Measurements from ENCODE around the gene TPCN1. TPM values are rescaled to one million over a fixed set of nuclear protein-coding genes. Genes with fewer than 3 reads are reported as not detected.

Gene TPCN1
- total RNA-seq, 2 donors from 2014 or later, result 45.1 to 78.4 TPM

DNA sequence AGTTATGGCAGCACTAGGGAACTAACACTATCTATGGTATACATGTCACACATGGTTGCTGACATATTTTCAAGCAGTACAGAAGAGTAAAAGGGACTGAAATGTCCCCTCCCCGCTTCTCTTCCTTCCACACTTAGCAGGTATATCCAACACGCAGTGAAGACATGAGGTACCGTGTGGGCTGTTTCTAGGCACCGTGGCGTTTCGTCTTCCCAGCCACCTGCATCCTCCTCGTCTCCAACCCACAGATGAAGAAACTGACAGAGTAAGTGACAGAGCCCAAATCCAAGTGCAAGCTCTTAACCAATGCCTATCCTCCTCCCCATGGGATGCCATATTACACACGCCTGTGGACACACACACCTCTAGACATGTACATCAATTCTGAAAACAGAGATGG, 81.2 kb downstream of the TPCN1 start:
- DNase-seq (no peak), ATAC-seq (no peak)
- Histone ChIP-seq H3K27ac (no peak overlapping the region), H3K36me3 (replicated peaks in 1 of 2; ENCODE audit: insufficient read depth in 1 of 2, low read depth in 2 of 2) (peaks cover 0 to 11% of the 10 kb centered on the region in 2 donors), H3K4me1 (peaks cover 12% of the 10 kb centered on the region), H3K4me3 (no peak overlapping the region), H3K27me3 (no peaks in the 10 kb centered on the region), H3K9me3 (no peaks in the 10 kb centered on the region)
- intact Hi-C loops (cut with DNase I), result no loop called here
- TF ChIP-seq POLR2A (IDR thresholded peaks at IDR 0.05), result no peak
- TF ChIP-seq, protein P1, sequence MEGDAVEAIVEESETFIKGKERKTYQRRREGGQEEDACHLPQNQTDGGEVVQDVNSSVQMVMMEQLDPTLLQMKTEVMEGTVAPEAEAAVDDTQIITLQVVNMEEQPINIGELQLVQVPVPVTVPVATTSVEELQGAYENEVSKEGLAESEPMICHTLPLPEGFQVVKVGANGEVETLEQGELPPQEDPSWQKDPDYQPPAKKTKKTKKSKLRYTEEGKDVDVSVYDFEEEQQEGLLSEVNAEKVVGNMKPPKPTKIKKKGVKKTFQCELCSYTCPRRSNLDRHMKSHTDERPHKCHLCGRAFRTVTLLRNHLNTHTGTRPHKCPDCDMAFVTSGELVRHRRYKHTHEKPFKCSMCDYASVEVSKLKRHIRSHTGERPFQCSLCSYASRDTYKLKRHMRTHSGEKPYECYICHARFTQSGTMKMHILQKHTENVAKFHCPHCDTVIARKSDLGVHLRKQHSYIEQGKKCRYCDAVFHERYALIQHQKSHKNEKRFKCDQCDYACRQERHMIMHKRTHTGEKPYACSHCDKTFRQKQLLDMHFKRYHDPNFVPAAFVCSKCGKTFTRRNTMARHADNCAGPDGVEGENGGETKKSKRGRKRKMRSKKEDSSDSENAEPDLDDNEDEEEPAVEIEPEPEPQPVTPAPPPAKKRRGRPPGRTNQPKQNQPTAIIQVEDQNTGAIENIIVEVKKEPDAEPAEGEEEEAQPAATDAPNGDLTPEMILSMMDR (IDR thresholded peaks at IDR 0.05), result no peak
- 91 to 92% methylated on average over 8 of the region's 8 CpGs for WGBS, 2 donors

DNA sequence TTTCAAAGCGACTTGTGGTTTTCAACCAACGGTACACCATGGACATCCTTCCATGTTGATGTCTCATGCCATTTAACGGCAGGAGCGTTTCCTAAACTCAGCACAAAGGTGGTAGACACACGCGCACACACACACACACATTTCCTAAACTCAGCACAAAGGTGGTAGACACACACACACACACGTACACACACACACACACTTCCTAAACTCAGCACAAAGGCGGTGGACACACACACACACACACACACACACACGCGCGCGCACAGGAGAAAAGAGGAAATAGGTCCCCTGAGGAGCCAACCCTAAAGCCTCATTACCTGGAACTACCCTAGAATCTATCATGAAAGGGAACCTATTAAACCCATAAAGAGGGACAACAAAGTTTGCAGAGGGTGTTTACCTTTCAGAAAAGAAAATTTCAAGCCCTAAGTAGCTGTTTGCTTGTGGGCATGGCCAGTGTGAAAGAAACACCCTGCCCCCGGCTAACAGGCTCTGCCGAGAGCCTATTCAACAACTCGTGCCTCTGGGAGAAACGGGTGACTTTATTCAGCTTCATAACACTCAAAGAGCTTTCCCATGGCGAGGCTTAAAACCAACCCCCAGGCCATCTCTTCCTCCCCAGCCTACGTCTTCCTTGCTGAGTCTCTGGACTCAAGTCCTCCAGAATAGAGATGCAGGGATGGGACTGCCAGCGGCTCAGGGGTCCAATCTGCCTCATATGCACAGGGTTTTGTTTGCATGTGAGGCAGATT, 81.8 kb downstream of the TPCN1 start:
- no peak for DNase-seq
- ATAC-seq, result no peak
- Histone ChIP-seq H3K27ac (no peak overlapping the region), H3K36me3 (replicated peaks in 1 of 2; ENCODE audit: insufficient read depth in 1 of 2, low read depth in 2 of 2) (peaks cover 0 to 17% of the 10 kb centered on the region in 2 donors), H3K9me3 (no peaks in the 10 kb centered on the region), H3K4me1 (peaks cover 10% of the 10 kb centered on the region), H3K27me3 (no peaks in the 10 kb centered on the region), H3K4me3 (no peak overlapping the region)
- no peak for TF ChIP-seq POLR2A (IDR thresholded peaks at IDR 0.05)
- TF ChIP-seq, protein P1 (IDR thresholded peaks at IDR 0.05), result no peak
- WGBS, 2 donors, result 73 to 84% methylated on average over 19 of the region's 19 CpGs
- intact Hi-C loops (cut with DNase I), result no loop called here

DNA sequence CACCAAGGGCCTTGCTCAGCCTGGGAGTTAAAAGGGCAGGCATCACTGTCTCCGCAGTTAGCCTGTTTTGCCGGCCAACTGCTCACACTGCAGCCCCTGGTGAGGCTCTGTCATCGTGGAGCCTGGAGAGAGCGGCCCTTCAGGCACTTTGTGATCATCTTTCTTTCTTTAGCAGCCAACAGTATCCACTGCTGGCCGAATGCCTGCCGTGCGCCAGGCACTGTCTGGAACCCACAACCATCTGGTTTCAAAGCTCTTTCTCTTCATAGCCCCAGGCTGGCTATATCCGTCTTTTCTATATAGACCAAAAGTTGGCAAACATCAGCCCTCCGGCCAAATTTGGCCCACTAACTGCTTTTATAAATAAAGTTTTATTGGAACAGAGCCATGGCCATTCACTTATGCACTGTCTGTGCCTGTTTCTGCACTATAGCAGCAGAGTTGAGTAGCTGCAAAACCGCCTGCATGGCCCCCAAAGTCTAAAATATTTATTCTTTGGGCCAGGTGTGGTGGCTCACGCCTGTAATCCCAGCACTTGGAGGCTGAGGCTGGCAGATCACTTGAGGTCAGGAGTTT, 84.1 kb downstream of the TPCN1 start:
- no peak overlapping the region for H3K4me3 ChIP-seq
- no peak for DNase-seq
- no peaks in the 10 kb centered on the region for H3K4me1 ChIP-seq
- 95 to 96% methylated on average over 11 of the region's 11 CpGs for WGBS, 2 donors
- H3K27me3 ChIP-seq, result no peaks in the 10 kb centered on the region
- H3K36me3 ChIP-seq (replicated peaks in 1 of 2; ENCODE audit: insufficient read depth in 1 of 2, low read depth in 2 of 2), result peaks cover 0 to 30% of the 10 kb centered on the region in 2 donors
- H3K9me3 ChIP-seq, result no peaks in the 10 kb centered on the region
- intact Hi-C loops (cut with DNase I), result no loop called here
- no peak for ATAC-seq
- TF ChIP-seq, protein P1 (IDR thresholded peaks at IDR 0.05), result no peak
- no peak for TF ChIP-seq POLR2A (IDR thresholded peaks at IDR 0.05)
- H3K27ac ChIP-seq, result no peak overlapping the region

DNA sequence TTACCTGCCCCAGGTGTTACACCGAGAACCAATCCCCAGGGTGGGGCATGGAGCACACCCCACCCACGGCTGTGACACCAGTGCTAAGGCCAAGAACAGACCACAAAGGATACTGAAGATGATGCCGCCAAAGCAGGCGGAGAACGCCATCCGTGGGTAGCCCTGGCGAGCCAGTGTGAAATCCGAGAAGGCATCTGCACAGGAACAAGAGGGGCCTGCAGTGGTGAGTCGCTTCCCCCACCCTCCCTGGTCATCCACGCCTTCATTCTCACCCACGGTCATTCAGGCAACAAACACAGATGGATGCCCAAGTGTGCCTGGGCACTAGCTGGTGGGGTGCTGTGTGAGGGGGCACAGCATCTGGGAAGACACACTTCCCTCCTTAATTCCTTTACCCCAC, 85.1 kb downstream of the TPCN1 start:
- peaks cover 0 to 30% of the 10 kb centered on the region in 2 donors for H3K36me3 ChIP-seq (replicated peaks in 1 of 2; ENCODE audit: insufficient read depth in 1 of 2, low read depth in 2 of 2)
- no peak for ATAC-seq
- intact Hi-C loops (cut with DNase I), result no loop called here
- H3K4me3 ChIP-seq, result no peak overlapping the region
- WGBS, 2 donors, result 95 to 100% methylated on average over 3 to 11 of the region's 11 CpGs
- H3K4me1 ChIP-seq, result no peaks in the 10 kb centered on the region
- H3K27ac ChIP-seq, result no peak overlapping the region
- no peaks in the 10 kb centered on the region for H3K27me3 ChIP-seq
- no peaks in the 10 kb centered on the region for H3K9me3 ChIP-seq
- DNase-seq, result no peak
- no peak for TF ChIP-seq POLR2A (IDR thresholded peaks at IDR 0.05)
- TF ChIP-seq, protein P1 (IDR thresholded peaks at IDR 0.05), result no peak
